Measurements from ENCODE around the gene SLC66A2. TPM values are rescaled to one million over a fixed set of nuclear protein-coding genes. Genes with fewer than 3 reads are reported as not detected.
A peak's percentile ranks its signal among the peaks of the same experiment; 100 is the strongest.

Gene SLC66A2
- total and polyA plus RNA-seq, 10 donors, result 28.7 to 61.9 (median 50.0) TPM

- 72 to 84% (median 80%) methylated on average over 17 to 20 of the region's 20 CpGs for WGBS, 5 donors
- peak overlapping the region in 7 of 8 donors; percentile 17 to 71 (median 50) for H3K27ac ChIP-seq
These were observed 39.0 kb downstream of the SLC66A2 start for GRCh38 chr18:79912409-79912991.

GRCh38 chr18:79911344-79912270 lies 39.8 kb downstream of the SLC66A2 start:
- no peak overlapping the region for H3K4me3 ChIP-seq
- peaks cover 0 to 76% (median 13%) of the 10 kb centered on the region in 6 donors for H3K36me3 ChIP-seq
- intact Hi-C loops (cut with DNase I; ENCODE audit: low total_unique reads), result no loop called here
- WGBS, 5 donors, result 83 to 91% (median 87%) methylated on average over 14 to 29 of the region's 29 CpGs
- peak; percentile 65 for DNase-seq
- H3K27me3 ChIP-seq (replicated peaks in 1 of 7), result no peaks in the 10 kb centered on the region
- TF ChIP-seq POLR2A (IDR thresholded peaks at IDR 0.05) (no peak), POLR2AphosphoS5 (IDR thresholded peaks at IDR 0.05) (no peak), CTCF (IDR thresholded peaks at IDR 0.05 in 8 of 11, conservative IDR thresholded peaks at IDR 0.05 in 3 of 11) (no peak)
- peak overlapping the region in 5 of 8 donors; percentile 17 to 71 (median 62) for H3K27ac ChIP-seq
- peaks cover 0 to 3% (median 0%) of the 10 kb centered on the region in 8 donors for H3K9me3 ChIP-seq
- H3K4me1 ChIP-seq, result peaks cover 0 to 30% (median 7%) of the 10 kb centered on the region in 6 donors

More at GRCh38 chr18:79912409-79912991, 39.0 kb downstream of the SLC66A2 start:
- H3K36me3 ChIP-seq, result peaks cover 0 to 79% (median 22%) of the 10 kb centered on the region in 6 donors
- no peak overlapping the region for H3K4me3 ChIP-seq
- TF ChIP-seq CTCF (IDR thresholded peaks at IDR 0.05 in 8 of 11, conservative IDR thresholded peaks at IDR 0.05 in 3 of 11), result no peak
- no peak for TF ChIP-seq POLR2A (IDR thresholded peaks at IDR 0.05)
- peak; percentile 58 to 82 (median 72) for TF ChIP-seq POLR2AphosphoS5 (IDR thresholded peaks at IDR 0.05)
- intact Hi-C loops (cut with DNase I; ENCODE audit: low total_unique reads), result no loop called here
- H3K9me3 ChIP-seq, result peaks cover 0 to 9% (median 0%) of the 10 kb centered on the region in 8 donors
- no peaks in the 10 kb centered on the region for H3K27me3 ChIP-seq (replicated peaks in 1 of 7)
- H3K4me1 ChIP-seq, result peaks cover 0 to 30% (median 7%) of the 10 kb centered on the region in 6 donors
- DNase-seq, result peak; percentile 82

GRCh38 chr18:79910563-79911343 lies 40.7 kb downstream of the SLC66A2 start:
- TF ChIP-seq POLR2AphosphoS5 (IDR thresholded peaks at IDR 0.05) (no peak), CTCF (IDR thresholded peaks at IDR 0.05 in 8 of 11, conservative IDR thresholded peaks at IDR 0.05 in 3 of 11) (no peak), POLR2A (IDR thresholded peaks at IDR 0.05) (no peak)
- peak overlapping the region in 1 of 8 donors; percentile 62 for H3K27ac ChIP-seq
- no peak for DNase-seq
- H3K4me1 ChIP-seq, result peaks cover 0 to 30% (median 7%) of the 10 kb centered on the region in 6 donors
- H3K9me3 ChIP-seq, result no peaks in the 10 kb centered on the region
- intact Hi-C loops (cut with DNase I; ENCODE audit: low total_unique reads), result no loop called here
- no peaks in the 10 kb centered on the region for H3K27me3 ChIP-seq (replicated peaks in 1 of 7)
- peaks cover 0 to 70% (median 7%) of the 10 kb centered on the region in 6 donors for H3K36me3 ChIP-seq
- H3K4me3 ChIP-seq, result no peak overlapping the region
- WGBS, 5 donors, result 82 to 91% (median 90%) methylated on average over 8 to 16 of the region's 16 CpGs
